ENCODE data around the gene CCN6.

- TF ChIP-seq REST (IDR thresholded peaks at IDR 0.05; ENCODE audit: low read depth) (no peak), RAD21 (IDR thresholded peaks at IDR 0.05; ENCODE audit: low read depth) (no peak), MAX (IDR thresholded peaks at IDR 0.05) (no peak), CREB1 (IDR thresholded peaks at IDR 0.05; ENCODE audit: low read depth) (no peak), TAF1 (IDR thresholded peaks at IDR 0.05; ENCODE audit: low read depth) (no peak), FOXM1 (IDR thresholded peaks at IDR 0.05; ENCODE audit: borderline replicate concordance, low read depth) (no peak)
Measured at GRCh38 chr6:112081569-112081968, 27.7 kb downstream of the CCN6 start.

Data from Ishikawa (cell line).